ENCODE data around the gene ARHGEF12.

The ARHGEF12 gene

DNA sequence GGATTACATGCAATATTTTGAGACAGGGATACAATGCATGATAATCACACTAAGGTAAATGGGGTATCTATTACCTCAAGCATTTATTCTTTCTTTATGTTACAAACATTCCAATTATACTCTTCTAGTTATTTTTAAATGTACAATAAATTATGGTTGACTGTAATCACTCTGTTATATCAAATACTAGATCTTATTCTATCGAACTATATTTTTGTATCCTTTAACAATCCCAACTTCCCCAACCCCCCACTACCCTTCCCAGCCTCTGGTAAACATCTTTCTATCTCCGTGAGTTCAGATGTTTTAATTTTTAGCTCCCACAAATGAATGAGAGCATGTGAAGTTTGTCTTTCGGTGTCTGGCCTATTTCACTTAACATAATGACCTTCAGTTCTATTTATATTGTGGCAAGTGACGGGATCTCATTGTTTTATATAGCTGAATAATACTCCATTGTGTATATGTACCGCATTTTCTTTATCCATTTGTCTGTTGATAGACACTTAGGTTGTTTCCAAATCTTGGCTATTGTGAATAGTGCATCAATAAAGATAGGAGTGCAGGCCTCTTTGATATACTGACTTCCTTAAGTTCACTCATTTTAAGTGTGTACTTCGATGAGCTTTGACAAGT is 40.5 kb downstream of the ARHGEF12 start:
- Histone ChIP-seq H3K27me3 (ENCODE audit: control insufficient read depth in 1 of 2, insufficient read depth in 2 of 2, low read length in 2 of 2) (no peaks in the 10 kb centered on the region), H3K9ac (ENCODE audit: low read length) (no peak overlapping the region), H3K9me3 (ENCODE audit: low read length) (no peaks in the 10 kb centered on the region), H3K27ac (ENCODE audit: low read depth, low read length) (no peak overlapping the region), H3K4me3 (ENCODE audit: low read depth in 1 of 2, low read length in 2 of 2) (no peak overlapping the region), H3K4me1 (ENCODE audit: insufficient read depth, low read length) (peaks cover 31% of the 10 kb centered on the region), H3K36me3 (ENCODE audit: insufficient read depth, low read length) (no peaks in the 10 kb centered on the region)

DNA sequence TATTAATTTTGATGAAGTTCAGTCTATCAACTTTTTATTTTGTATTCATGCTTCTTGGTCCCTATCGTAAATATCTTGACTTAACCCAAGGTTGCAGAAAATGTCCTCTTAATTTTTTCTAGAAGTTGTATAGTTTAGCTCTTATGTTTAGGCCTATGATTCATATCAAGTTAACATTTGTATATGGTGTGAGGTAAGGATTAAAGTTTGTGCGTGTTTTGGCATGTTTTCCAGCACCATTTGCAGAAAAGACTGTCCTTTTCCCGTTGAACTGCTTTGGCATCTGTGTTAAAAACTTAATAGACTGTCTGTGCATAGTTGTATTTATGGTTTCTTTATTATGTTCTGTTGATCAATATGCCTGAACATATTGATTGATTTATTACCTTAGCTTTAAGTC is 42.3 kb downstream of the ARHGEF12 start:
- no peaks in the 10 kb centered on the region for H3K9me3 ChIP-seq (ENCODE audit: low read length)
- H3K27ac ChIP-seq (ENCODE audit: low read depth, low read length) = no peak overlapping the region
- H3K36me3 ChIP-seq (ENCODE audit: insufficient read depth, low read length) = no peaks in the 10 kb centered on the region
- no peak overlapping the region for H3K4me3 ChIP-seq (ENCODE audit: low read depth in 1 of 2, low read length in 2 of 2)
- no peak overlapping the region for H3K9ac ChIP-seq (ENCODE audit: low read length)
- peaks cover 28% of the 10 kb centered on the region for H3K4me1 ChIP-seq (ENCODE audit: insufficient read depth, low read length)
- no peaks in the 10 kb centered on the region for H3K27me3 ChIP-seq (ENCODE audit: control insufficient read depth in 1 of 2, insufficient read depth in 2 of 2, low read length in 2 of 2)

DNA sequence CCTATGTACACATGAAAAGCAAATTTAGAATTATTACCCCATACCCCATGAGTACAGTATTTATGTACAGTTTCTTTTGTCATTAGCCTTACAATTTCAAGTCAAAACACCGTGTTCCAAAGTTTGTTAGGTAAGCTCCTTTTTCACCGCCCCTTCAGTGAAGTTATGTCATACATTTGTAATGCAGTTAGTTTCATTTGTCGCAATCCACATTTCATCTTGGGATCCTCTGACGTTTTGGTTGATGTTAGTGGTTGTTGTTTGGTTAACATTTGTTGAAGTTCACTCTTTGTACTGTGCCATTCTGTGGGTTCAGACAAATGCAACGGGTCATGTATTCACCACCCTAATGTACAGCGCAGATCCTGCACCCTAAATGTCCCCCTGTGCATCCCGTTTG is 45.2 kb downstream of the ARHGEF12 start:
- Histone ChIP-seq H3K4me1 (ENCODE audit: insufficient read depth, low read length) (peaks cover 48% of the 10 kb centered on the region), H3K9me3 (ENCODE audit: low read length) (no peaks in the 10 kb centered on the region), H3K9ac (ENCODE audit: low read length) (no peak overlapping the region), H3K27me3 (ENCODE audit: control insufficient read depth in 1 of 2, insufficient read depth in 2 of 2, low read length in 2 of 2) (no peaks in the 10 kb centered on the region), H3K36me3 (ENCODE audit: insufficient read depth, low read length) (no peaks in the 10 kb centered on the region), H3K27ac (ENCODE audit: low read depth, low read length) (no peak overlapping the region), H3K4me3 (ENCODE audit: low read depth in 1 of 2, low read length in 2 of 2) (no peak overlapping the region)

DNA sequence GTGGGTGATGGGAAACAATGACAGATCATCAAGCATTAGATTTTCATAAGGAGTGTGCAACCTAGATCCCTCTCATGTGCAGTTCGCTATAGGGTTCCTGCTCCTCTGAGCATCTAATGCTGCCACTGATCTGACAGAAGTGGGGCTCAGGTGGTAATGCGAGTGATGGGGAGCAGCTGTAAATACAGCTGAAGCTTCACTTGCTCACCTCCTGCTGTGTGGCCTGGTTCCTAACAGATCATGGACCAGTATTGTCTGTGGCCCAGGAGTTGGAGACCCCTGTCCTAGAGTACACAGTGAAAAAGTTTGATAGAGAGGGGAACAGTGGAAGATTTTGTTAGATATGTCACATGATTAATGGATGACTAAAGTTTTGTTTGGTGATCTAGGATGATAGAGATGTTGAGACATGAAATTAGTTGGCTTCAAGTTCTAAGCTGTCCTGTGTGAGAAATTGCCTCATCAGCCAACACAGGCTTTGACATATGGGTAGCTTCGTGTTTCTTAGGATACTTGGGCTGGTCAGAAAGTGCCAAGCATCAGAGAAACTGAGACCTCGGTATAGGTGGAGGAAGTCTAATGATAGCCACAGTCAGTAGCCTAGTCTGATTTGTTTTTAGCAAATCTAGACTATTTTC is 47.4 kb downstream of the ARHGEF12 start:
- Histone ChIP-seq H3K9me3 (ENCODE audit: low read length) (no peaks in the 10 kb centered on the region), H3K27ac (ENCODE audit: low read depth, low read length) (no peak overlapping the region), H3K4me1 (ENCODE audit: insufficient read depth, low read length) (peaks cover 43% of the 10 kb centered on the region), H3K4me3 (ENCODE audit: low read depth in 1 of 2, low read length in 2 of 2) (no peak overlapping the region), H3K9ac (ENCODE audit: low read length) (no peak overlapping the region), H3K27me3 (ENCODE audit: control insufficient read depth in 1 of 2, insufficient read depth in 2 of 2, low read length in 2 of 2) (no peaks in the 10 kb centered on the region), H3K36me3 (ENCODE audit: insufficient read depth, low read length) (no peaks in the 10 kb centered on the region)

DNA sequence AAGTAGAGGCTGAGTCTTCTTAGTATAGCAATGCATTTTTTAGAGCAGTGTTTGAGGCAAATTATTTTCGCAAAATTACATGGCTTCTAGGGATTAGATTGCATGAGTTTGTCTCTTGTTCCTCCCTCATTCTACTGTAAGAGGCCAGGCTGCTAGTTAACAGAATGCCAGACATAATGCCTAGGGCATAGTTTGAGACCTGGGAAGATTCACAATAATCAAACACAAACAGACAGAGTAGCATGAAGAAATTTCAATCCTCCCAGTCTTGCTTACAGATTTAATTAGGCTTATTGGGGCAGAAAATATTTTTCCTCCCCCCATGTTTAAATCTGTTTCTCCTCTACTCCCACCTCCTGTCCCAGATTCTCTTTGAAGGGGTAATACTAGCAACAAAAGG is 48.3 kb downstream of the ARHGEF12 start:
- Histone ChIP-seq H3K4me3 (ENCODE audit: low read depth in 1 of 2, low read length in 2 of 2) (no peak overlapping the region), H3K4me1 (ENCODE audit: insufficient read depth, low read length) (peaks cover 43% of the 10 kb centered on the region), H3K36me3 (ENCODE audit: insufficient read depth, low read length) (no peaks in the 10 kb centered on the region), H3K9ac (ENCODE audit: low read length) (no peak overlapping the region), H3K27me3 (ENCODE audit: control insufficient read depth in 1 of 2, insufficient read depth in 2 of 2, low read length in 2 of 2) (no peaks in the 10 kb centered on the region), H3K27ac (ENCODE audit: low read depth, low read length) (no peak overlapping the region), H3K9me3 (ENCODE audit: low read length) (no peaks in the 10 kb centered on the region)

DNA sequence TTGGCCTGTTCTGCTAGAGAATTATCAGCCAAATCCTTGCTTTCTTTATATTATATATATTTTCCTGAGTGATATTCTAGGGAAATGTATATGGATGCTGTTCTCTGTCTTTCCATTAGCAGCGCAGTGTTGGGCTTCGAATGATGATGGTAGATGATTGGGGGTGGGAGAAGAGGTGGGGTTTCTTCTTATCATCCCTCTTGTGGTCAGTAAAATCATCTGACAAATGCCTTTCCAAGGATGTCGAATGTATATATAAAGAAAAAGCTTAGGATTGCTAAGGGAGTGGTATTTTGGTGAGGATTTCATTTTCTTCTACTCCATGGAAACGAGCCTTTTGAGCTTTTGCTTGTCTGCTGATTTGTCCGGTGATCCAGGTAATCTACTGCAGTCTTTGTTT is 48.9 kb downstream of the ARHGEF12 start:
- H3K9me3 ChIP-seq (ENCODE audit: low read length) = no peaks in the 10 kb centered on the region
- H3K4me3 ChIP-seq (ENCODE audit: low read depth in 1 of 2, low read length in 2 of 2) = no peak overlapping the region
- H3K4me1 ChIP-seq (ENCODE audit: insufficient read depth, low read length) = peaks cover 39% of the 10 kb centered on the region
- H3K36me3 ChIP-seq (ENCODE audit: insufficient read depth, low read length) = no peaks in the 10 kb centered on the region
- H3K27me3 ChIP-seq (ENCODE audit: control insufficient read depth in 1 of 2, insufficient read depth in 2 of 2, low read length in 2 of 2) = no peaks in the 10 kb centered on the region
- H3K27ac ChIP-seq (ENCODE audit: low read depth, low read length) = no peak overlapping the region
- no peak overlapping the region for H3K9ac ChIP-seq (ENCODE audit: low read length)

DNA sequence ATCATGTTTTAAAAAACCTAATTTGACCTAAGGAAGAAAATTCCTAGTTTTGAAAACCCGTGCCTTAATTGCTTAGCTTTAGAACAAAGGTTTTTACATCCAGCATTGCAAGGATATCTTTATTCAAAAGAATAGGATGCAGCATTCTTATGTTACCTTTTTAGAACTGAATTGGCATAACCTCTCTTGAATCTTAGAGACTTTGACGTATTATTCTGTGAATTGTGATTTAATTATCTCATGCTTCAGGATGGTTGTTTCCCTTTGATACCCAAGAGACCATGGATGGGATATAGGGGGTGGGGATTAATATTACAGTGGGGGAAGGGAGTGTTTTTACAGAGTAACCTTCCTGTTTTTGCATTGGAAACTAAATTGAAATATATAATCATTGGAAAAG is 49.4 kb downstream of the ARHGEF12 start:
- Histone ChIP-seq H3K4me1 (ENCODE audit: insufficient read depth, low read length) (peaks cover 33% of the 10 kb centered on the region), H3K27ac (ENCODE audit: low read depth, low read length) (no peak overlapping the region), H3K9ac (ENCODE audit: low read length) (no peak overlapping the region), H3K9me3 (ENCODE audit: low read length) (no peaks in the 10 kb centered on the region), H3K27me3 (ENCODE audit: control insufficient read depth in 1 of 2, insufficient read depth in 2 of 2, low read length in 2 of 2) (no peaks in the 10 kb centered on the region), H3K4me3 (ENCODE audit: low read depth in 1 of 2, low read length in 2 of 2) (no peak overlapping the region), H3K36me3 (ENCODE audit: insufficient read depth, low read length) (no peaks in the 10 kb centered on the region)

DNA sequence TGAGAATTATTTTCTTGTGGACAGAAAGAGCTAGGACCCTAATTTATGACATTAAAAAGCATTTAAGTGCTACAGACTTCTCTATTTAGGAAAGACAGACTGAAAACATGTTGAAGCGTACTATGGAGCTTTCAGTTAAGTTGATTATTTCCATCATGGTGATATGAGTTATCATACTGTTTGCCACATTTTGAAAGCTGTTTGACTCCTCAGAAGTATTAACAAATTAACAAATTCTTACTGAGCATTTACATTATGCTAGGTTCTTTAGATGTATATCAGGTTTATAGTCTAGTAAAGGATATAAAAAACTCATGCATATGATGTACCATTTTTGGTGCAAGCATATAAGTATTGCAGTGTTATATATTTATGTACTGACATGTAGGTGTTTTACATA is 50.1 kb downstream of the ARHGEF12 start:
- no peaks in the 10 kb centered on the region for H3K27me3 ChIP-seq (ENCODE audit: control insufficient read depth in 1 of 2, insufficient read depth in 2 of 2, low read length in 2 of 2)
- no peak overlapping the region for H3K4me3 ChIP-seq (ENCODE audit: low read depth in 1 of 2, low read length in 2 of 2)
- H3K27ac ChIP-seq (ENCODE audit: low read depth, low read length) = no peak overlapping the region
- H3K9me3 ChIP-seq (ENCODE audit: low read length) = no peaks in the 10 kb centered on the region
- peaks cover 31% of the 10 kb centered on the region for H3K4me1 ChIP-seq (ENCODE audit: insufficient read depth, low read length)
- H3K36me3 ChIP-seq (ENCODE audit: insufficient read depth, low read length) = no peaks in the 10 kb centered on the region
- H3K9ac ChIP-seq (ENCODE audit: low read length) = no peak overlapping the region

DNA sequence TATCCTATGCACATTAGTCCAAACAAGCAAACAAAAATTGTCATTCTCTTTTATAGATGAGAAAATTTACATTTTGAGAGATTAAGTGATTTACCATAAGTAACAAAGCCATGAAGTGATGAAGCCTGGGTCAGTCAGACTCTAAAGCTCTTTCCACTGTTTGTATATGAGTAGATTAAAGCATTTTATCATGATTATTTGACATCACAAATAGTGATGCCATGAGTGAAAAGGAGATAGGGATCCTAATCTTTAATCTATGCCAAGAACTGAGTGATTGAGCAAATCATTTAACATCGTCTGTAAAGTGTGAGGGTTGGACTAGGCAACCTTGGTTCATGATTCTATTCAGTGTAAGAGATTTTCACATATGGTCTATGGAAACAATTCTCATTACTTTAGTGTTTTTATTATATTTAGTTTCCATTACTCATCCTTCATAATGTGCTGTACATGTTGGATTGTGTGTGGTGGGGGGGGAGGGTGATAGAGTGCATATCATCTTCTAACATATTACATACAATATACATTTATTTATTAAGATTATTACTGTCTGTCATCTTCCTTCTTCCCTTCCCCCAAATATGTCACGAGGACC is 50.7 kb downstream of the ARHGEF12 start:
- Histone ChIP-seq H3K9me3 (ENCODE audit: low read length) (no peaks in the 10 kb centered on the region), H3K27me3 (ENCODE audit: control insufficient read depth in 1 of 2, insufficient read depth in 2 of 2, low read length in 2 of 2) (no peaks in the 10 kb centered on the region), H3K9ac (ENCODE audit: low read length) (no peak overlapping the region), H3K27ac (ENCODE audit: low read depth, low read length) (no peak overlapping the region), H3K36me3 (ENCODE audit: insufficient read depth, low read length) (no peaks in the 10 kb centered on the region), H3K4me1 (ENCODE audit: insufficient read depth, low read length) (peaks cover 35% of the 10 kb centered on the region), H3K4me3 (ENCODE audit: low read depth in 1 of 2, low read length in 2 of 2) (no peak overlapping the region)

DNA sequence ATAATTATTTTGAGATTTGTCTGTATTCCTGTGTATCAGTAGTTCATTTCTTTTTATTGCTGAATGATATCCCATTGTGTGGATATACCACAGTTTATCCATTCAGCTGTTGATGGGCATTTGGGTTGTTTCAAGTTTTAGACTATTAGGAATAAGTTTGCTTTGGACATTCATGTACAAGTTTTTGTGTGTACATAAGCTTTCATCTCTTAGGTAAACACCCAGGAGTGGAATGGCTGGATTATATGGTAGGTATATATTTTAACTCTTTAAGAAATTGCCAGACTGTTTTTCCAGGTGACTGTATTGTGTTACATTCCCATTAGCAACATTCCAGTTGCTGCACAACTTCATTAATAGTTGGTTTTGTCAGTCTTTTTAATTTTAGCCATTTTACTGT is 52.0 kb downstream of the ARHGEF12 start:
- no peak overlapping the region for H3K4me3 ChIP-seq (ENCODE audit: low read depth in 1 of 2, low read length in 2 of 2)
- no peak overlapping the region for H3K27ac ChIP-seq (ENCODE audit: low read depth, low read length)
- H3K4me1 ChIP-seq (ENCODE audit: insufficient read depth, low read length) = peaks cover 41% of the 10 kb centered on the region
- no peaks in the 10 kb centered on the region for H3K36me3 ChIP-seq (ENCODE audit: insufficient read depth, low read length)
- H3K9ac ChIP-seq (ENCODE audit: low read length) = no peak overlapping the region
- H3K9me3 ChIP-seq (ENCODE audit: low read length) = no peaks in the 10 kb centered on the region
- no peaks in the 10 kb centered on the region for H3K27me3 ChIP-seq (ENCODE audit: control insufficient read depth in 1 of 2, insufficient read depth in 2 of 2, low read length in 2 of 2)

DNA sequence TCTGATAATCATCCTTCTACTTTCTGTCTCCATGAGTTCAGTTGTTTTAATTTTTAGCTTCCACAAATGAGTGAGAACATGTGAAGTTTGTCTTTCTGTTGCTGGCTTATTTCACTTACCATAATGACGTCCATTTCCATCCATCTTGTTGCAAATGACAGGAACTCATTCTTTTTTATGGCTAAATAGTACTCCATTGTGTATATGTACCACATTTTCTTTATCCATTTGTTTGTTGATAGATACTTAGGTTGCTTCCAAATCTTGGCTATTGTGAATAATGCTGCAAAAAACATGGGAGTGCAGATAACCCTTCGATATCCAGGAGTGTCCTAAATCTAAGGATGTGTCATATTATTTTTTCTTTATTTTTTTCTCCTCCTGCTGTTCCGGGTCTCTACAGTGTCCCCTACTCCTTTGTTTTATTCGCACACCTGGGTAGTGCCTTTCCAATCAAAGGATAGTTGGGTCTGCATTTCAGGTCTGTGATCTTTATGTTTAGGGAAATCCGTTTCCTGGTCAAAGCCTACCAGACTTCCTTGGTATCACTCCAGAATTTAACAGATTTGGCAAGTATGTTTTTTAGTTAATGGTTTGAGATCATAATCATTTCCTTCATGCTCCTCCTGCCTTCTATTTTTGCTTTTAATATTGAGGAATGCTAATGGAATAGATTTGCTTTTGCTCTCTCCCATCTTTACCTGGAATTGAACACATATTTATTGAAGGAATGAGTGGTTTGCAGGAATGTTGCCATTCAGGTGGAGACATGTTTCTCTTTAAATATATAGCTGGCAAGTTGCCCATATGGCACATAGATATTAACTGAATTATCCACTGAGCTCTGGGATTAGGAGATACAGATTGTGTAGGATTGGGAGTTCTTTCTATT is 53.7 kb downstream of the ARHGEF12 start:
- Histone ChIP-seq H3K27ac (ENCODE audit: low read depth, low read length) (no peak overlapping the region), H3K4me1 (ENCODE audit: insufficient read depth, low read length) (peaks cover 31% of the 10 kb centered on the region), H3K27me3 (ENCODE audit: control insufficient read depth in 1 of 2, insufficient read depth in 2 of 2, low read length in 2 of 2) (no peaks in the 10 kb centered on the region)

More for the DNA sequence above, 53.7 kb downstream of the ARHGEF12 start:
- Histone ChIP-seq H3K36me3 (ENCODE audit: insufficient read depth, low read length) (no peaks in the 10 kb centered on the region), H3K9ac (ENCODE audit: low read length) (no peak overlapping the region), H3K4me3 (ENCODE audit: low read depth in 1 of 2, low read length in 2 of 2) (no peak overlapping the region), H3K9me3 (ENCODE audit: low read length) (no peaks in the 10 kb centered on the region)

Data from muscle layer of colon (tissue), 2 donors.